Mammary microvascular endothelial cell (primary cell): ENCODE data around the gene BTD. TPM values are rescaled to one million over a fixed set of nuclear protein-coding genes. Genes with fewer than 3 reads are reported as not detected.

Source experiments
- total RNA-seq: library from RNA; depleted of rRNA; stranded (reverse); fragments of >200 nt; gene quantifications from 2 replicates; pipeline ENCODE4 v1.2.3, GENCODE V29; 2015

BTD gene, protein sequence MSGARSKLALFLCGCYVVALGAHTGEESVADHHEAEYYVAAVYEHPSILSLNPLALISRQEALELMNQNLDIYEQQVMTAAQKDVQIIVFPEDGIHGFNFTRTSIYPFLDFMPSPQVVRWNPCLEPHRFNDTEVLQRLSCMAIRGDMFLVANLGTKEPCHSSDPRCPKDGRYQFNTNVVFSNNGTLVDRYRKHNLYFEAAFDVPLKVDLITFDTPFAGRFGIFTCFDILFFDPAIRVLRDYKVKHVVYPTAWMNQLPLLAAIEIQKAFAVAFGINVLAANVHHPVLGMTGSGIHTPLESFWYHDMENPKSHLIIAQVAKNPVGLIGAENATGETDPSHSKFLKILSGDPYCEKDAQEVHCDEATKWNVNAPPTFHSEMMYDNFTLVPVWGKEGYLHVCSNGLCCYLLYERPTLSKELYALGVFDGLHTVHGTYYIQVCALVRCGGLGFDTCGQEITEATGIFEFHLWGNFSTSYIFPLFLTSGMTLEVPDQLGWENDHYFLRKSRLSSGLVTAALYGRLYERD
- 14.1 and 23.3 TPM in 2 replicates for total RNA-seq

DNA sequence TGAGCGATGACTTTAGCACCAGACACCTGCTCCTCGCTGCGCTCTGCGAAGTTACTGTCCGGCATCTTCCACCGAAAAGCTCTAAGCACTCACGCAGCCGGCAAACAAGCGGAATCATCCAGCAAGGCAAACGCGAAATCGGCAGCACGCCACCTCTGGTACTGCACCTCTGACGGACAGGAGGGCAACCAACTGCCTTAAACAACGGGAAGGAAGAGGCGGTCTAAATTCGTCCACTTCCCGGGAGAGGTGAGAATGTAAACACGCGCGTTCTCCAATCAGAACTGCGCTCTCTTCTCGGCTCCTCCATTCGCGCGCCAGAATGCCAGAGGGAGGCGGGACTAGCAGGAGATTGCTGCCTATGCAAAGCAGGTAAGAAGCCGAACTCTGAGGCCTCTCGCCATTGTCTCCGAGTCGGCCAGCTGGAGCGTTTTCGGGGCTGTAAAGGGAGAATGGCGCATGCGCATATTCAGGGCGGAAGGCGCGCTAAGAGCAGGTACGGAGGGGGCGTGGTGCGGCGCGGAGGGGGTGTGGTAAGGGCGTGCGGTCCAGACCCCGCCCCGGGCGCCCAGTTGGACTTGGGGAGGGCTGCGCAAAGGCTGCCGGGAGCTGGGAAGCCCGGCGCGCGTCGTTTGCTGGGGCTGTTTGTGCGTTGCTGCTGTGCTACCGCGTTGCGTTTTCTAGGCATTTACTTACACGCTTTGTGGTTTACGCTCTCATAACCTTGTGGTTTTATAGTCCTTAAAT lies at the start of gene BTD, which contains the start of gene HACL1:
BTD (plus strand) TSS at position 347 of the 747 bp plus-strand sequence. CDS start 33,695 bp downstream, outside the sequence.
HACL1 (minus strand) TSS at position 171 of the 747 bp plus-strand sequence; CDS start at position 65, 106 bp downstream.

Other genes starting within 250 kb of the BTD start
- gene METTL6, start 174.2 kb upstream of the BTD start, total RNA-seq: 16.1 and 17.1 TPM in 2 replicates
- gene EAF1, start 174.1 kb upstream of the BTD start, total RNA-seq: 13.6 and 14.3 TPM in 2 replicates
- 0.05 and 0.93 TPM in 2 replicates for gene COLQ, start 80.0 kb upstream of the BTD start, total RNA-seq
- 17.9 and 27.9 TPM in 2 replicates for gene HACL1, start 176 bp upstream of the BTD start, total RNA-seq
- gene ANKRD28, start 196.2 kb downstream of the BTD start, total RNA-seq: 37.3 and 42.9 TPM in 2 replicates